WTC11 (cell line): ENCODE data around the gene CDK2AP2. TPM values are rescaled to one million over a fixed set of nuclear protein-coding genes. Genes with fewer than 3 reads are reported as not detected.
"Not testable (repeated sequence)": the region's sequence is repeated elsewhere in the genome, so short reads cannot be mapped to it uniquely, and the experiment has no call there.

Experiments
- ATAC-seq: fragments of 200-7000 bp; cut with Tn5 transposase; 2 replicates; pipeline ENCODE4 v1.10.0; 2021; ENCODE audit warnings: mild to moderate bottlenecking, moderate library complexity
- CTCF ChIA-PET: fragments of 300-600 bp; sonication (Branson Sonifier 250); formaldehyde crosslinking; loops from one replicate; lab custom pipeline; 2021; ENCODE audit warnings: antibody characterized with exemption; lab: Charles Lee
- POLR2A ChIA-PET: fragments of 350-600 bp; sonication (Branson Sonifier 250); formaldehyde crosslinking; loops from one replicate; lab custom pipeline; 2021; ENCODE audit warnings: antibody characterized with exemption; lab: Charles Lee
- DNase-seq: peaks from one replicate; pipeline ENCODE4 v3.0.0; 2021; ENCODE audit warnings: low spot score
- H3K27ac Mint-ChIP-seq: 2 replicates; pipeline ENCODE4 v1.8.0; 2021; ENCODE audit warnings: mixed read lengths
- H3K27me3 Mint-ChIP-seq: 2 replicates; pipeline ENCODE4 v1.8.0; 2021; ENCODE audit warnings: low read depth, mild to moderate bottlenecking, moderate library complexity, mixed read lengths
- H3K36me3 Mint-ChIP-seq: 2 replicates; pipeline ENCODE4 v1.8.0; 2021; ENCODE audit warnings: mixed read lengths
- H3K4me1 Mint-ChIP-seq: 2 replicates; pipeline ENCODE4 v1.8.0; 2022; ENCODE audit warnings: mixed read lengths
- H3K4me3 Mint-ChIP-seq: 2 replicates; pipeline ENCODE4 v1.8.0; 2021; ENCODE audit warnings: mild to moderate bottlenecking, moderate library complexity, mixed read lengths
- H3K9me3 Mint-ChIP-seq: 2 replicates; pipeline ENCODE4 v1.8.0; 2021; ENCODE audit warnings: mixed read lengths
- CREB1 ChIP-seq: sonication (generic); formaldehyde crosslinking; IDR thresholded peaks from 2 replicates; pipeline ENCODE4 v1.8.0; 2023; ENCODE audit warnings: mild to moderate bottlenecking, missing genetic modification reagents
- FOXJ3 ChIP-seq: sonication (generic); formaldehyde crosslinking; IDR thresholded peaks from 2 replicates; pipeline ENCODE4 v1.9.0; 2021; ENCODE audit warnings: missing genetic modification reagents, mild to moderate bottlenecking, borderline replicate concordance
- OVOL2 ChIP-seq: fragments of 250-450 bp; sonication (Bioruptor Pico); IDR thresholded peaks from 2 replicates; pipeline ENCODE4 v1.9.0; 2021; ENCODE audit warnings: mild to moderate bottlenecking, borderline replicate concordance
- RORB ChIP-seq: fragments of 250-450 bp; sonication (Bioruptor Pico); IDR thresholded peaks from 2 replicates; pipeline ENCODE4 v1.9.0; 2021; ENCODE audit warnings: mild to moderate bottlenecking
- total RNA-seq: library from RNA; stranded (reverse); gene quantifications from 3 replicates; pipeline ENCODE4 v1.2.3, GENCODE V29; 2021
- TF ChIP-seq, protein P1 (sequence below): fragments of 250-450 bp; sonication (Bioruptor Pico); IDR thresholded peaks from 2 replicates; pipeline ENCODE4 v1.9.0; 2021; ENCODE audit warnings: mild to moderate bottlenecking, borderline replicate concordance
- TF ChIP-seq, protein P2 (sequence below): sonication (generic); formaldehyde crosslinking; IDR thresholded peaks from 2 replicates; pipeline ENCODE4 v1.8.0; 2023; ENCODE audit warnings: missing genetic modification reagents
- TF ChIP-seq, protein P3 (sequence below): sonication (generic); formaldehyde crosslinking; IDR thresholded peaks from 2 replicates; pipeline ENCODE4 v1.8.1; 2023; ENCODE audit warnings: mild to moderate bottlenecking, missing genetic modification reagents, borderline replicate concordance
- TF ChIP-seq, protein P4 (sequence below): sonication (generic); formaldehyde crosslinking; IDR thresholded peaks from 2 replicates; pipeline ENCODE4 v1.8.0; 2023; ENCODE audit warnings: missing genetic modification reagents, mild to moderate bottlenecking, borderline replicate concordance
- TF ChIP-seq, protein P5 (sequence below): sonication (generic); formaldehyde crosslinking; IDR thresholded peaks from 2 replicates; pipeline ENCODE4 v1.8.1; 2023; ENCODE audit warnings: mild to moderate bottlenecking, missing genetic modification reagents, moderate library complexity
- TF ChIP-seq, protein P6 (sequence below): sonication (generic); formaldehyde crosslinking; IDR thresholded peaks from 2 replicates; pipeline ENCODE4 v1.8.1; 2023; ENCODE audit warnings: mild to moderate bottlenecking, missing genetic modification reagents
- TF ChIP-seq, protein P7 (sequence below): fragments of 250-450 bp; sonication (Bioruptor Pico); IDR thresholded peaks from 2 replicates; pipeline ENCODE4 v2.1.2; 2022; ENCODE audit warnings: mild to moderate bottlenecking, moderate library complexity

Gene CDK2AP2
- total RNA-seq, 1 experiment from 2014 or later = 53.1 TPM

DNA sequence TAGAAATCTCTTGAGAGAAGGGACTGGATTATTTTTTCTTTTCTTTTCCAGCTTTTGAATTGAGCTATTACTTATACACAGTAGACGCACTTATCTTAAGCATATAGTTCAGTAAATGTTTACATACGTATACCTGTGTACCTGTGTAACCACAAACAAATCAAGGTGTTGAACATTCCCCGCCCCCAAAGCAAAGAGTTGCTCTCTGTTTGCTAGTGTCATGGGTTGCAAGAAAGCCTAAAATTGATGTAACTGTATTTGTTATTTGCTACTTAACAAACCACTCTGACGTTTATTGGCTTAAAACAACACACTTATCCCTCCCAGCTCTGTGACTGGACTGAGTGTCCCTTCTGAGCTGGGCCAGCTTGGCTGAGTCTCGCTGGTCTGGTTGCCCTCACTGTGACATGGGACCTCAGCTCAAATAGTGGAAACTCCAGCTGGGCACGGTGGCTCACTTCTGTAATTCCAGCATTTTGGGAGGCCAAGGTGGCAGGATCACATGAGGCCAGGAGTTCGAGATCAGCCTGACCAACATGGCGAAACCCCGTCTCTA is 40.7 kb upstream of the CDK2AP2 start:
- H3K36me3 Mint-ChIP-seq = peaks cover 23% of the 10 kb centered on the region
- POLR2A ChIA-PET = no interaction called here
- H3K9me3 Mint-ChIP-seq = peaks cover 29% of the 10 kb centered on the region
- H3K27ac Mint-ChIP-seq = no peak overlapping the region
- H3K4me3 Mint-ChIP-seq = no peak overlapping the region
- DNase-seq (no peak), ATAC-seq (no peak)
- no peaks in the 10 kb centered on the region for H3K4me1 Mint-ChIP-seq
- TF ChIP-seq, protein P1, sequence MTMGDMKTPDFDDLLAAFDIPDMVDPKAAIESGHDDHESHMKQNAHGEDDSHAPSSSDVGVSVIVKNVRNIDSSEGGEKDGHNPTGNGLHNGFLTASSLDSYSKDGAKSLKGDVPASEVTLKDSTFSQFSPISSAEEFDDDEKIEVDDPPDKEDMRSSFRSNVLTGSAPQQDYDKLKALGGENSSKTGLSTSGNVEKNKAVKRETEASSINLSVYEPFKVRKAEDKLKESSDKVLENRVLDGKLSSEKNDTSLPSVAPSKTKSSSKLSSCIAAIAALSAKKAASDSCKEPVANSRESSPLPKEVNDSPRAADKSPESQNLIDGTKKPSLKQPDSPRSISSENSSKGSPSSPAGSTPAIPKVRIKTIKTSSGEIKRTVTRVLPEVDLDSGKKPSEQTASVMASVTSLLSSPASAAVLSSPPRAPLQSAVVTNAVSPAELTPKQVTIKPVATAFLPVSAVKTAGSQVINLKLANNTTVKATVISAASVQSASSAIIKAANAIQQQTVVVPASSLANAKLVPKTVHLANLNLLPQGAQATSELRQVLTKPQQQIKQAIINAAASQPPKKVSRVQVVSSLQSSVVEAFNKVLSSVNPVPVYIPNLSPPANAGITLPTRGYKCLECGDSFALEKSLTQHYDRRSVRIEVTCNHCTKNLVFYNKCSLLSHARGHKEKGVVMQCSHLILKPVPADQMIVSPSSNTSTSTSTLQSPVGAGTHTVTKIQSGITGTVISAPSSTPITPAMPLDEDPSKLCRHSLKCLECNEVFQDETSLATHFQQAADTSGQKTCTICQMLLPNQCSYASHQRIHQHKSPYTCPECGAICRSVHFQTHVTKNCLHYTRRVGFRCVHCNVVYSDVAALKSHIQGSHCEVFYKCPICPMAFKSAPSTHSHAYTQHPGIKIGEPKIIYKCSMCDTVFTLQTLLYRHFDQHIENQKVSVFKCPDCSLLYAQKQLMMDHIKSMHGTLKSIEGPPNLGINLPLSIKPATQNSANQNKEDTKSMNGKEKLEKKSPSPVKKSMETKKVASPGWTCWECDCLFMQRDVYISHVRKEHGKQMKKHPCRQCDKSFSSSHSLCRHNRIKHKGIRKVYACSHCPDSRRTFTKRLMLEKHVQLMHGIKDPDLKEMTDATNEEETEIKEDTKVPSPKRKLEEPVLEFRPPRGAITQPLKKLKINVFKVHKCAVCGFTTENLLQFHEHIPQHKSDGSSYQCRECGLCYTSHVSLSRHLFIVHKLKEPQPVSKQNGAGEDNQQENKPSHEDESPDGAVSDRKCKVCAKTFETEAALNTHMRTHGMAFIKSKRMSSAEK (CRISPR knock-in tag) = no peak
- H3K27me3 Mint-ChIP-seq = peaks cover 21% of the 10 kb centered on the region
- CTCF ChIA-PET = interaction anchor here (0.6 to 2.3 kb wide), 2 partner anchors 24 to 201 kb away, joined by 3 to 8 read pairs; no protein-coding TSS in a partner anchor

DNA sequence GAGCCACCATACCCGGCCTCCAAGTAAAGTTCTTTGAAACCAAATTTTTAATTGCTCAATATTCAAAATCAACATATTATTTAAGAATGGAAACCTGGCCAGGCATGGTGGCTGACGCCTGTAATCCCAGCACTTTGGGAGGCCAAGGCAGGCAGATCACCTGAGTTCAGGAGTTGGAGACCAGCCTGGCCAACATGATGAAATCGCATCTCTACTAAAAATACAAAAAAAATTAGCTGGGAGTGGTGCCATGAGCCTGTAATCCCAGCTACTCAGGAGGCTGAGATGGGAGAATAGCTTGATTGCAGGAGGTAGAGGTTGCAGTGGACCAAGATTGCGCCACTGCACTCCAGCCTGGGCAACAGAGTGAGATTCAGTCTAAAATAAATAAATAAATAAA is 40.1 kb upstream of the CDK2AP2 start:
- H3K36me3 Mint-ChIP-seq = peaks cover 23% of the 10 kb centered on the region
- ATAC-seq, POLR2A ChIA-PET, H3K4me1 Mint-ChIP-seq, H3K27ac Mint-ChIP-seq, DNase-seq, H3K4me3 Mint-ChIP-seq: not testable (repeated sequence)
- H3K27me3 Mint-ChIP-seq = peaks cover 21% of the 10 kb centered on the region
- peaks cover 29% of the 10 kb centered on the region for H3K9me3 Mint-ChIP-seq
- CTCF ChIA-PET = interaction anchor here (1.2 to 2.3 kb wide), 2 partner anchors 25 to 146 kb away, joined by 3 to 8 read pairs; partner anchors contain the start of gene PPP1CA

DNA sequence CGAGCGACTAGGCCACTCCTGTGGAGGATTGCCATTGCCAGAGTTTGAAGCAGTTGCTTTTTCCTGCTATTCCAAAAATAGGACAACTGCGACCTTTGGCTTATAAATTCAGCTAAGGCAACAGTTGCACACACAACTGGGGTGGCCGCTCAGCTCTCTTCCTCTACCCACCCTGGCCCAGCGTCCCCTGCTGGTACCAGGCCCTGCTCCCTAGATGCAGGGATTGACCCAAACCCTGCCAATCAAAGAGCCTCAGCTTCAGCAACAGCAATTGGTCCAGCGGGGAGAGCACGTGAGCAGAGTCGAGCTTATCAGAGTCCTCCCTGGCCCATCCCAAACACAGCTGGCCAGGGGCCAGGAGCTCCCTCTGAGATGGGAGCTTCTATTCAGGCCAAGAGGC is 37.3 kb upstream of the CDK2AP2 start:
- Mint-ChIP-seq H3K9me3 (peaks cover 8% of the 10 kb centered on the region), H3K27ac (no peak overlapping the region), H3K4me3 (no peak overlapping the region), H3K27me3 (peaks cover 2% of the 10 kb centered on the region), H3K36me3 (peaks cover 6% of the 10 kb centered on the region), H3K4me1 (peaks cover 6% of the 10 kb centered on the region)
- ATAC-seq (peak; percentile 74), DNase-seq (peak; percentile 36)
- CTCF ChIA-PET = interaction anchor here (0.6 to 1.2 kb wide), 11 partner anchors 13 to 209 kb away, joined by 3 to 13 read pairs (median 4); partner anchors contain the start of genes NUDT8 and PPP1CA
- POLR2A ChIA-PET = interaction anchor here (0.7 to 1.0 kb wide), 2 partner anchors 85 to 495 kb away, joined by 3 to 4 read pairs; partner anchors contain the start of gene NUDT8
- TF ChIP-seq, protein P2, sequence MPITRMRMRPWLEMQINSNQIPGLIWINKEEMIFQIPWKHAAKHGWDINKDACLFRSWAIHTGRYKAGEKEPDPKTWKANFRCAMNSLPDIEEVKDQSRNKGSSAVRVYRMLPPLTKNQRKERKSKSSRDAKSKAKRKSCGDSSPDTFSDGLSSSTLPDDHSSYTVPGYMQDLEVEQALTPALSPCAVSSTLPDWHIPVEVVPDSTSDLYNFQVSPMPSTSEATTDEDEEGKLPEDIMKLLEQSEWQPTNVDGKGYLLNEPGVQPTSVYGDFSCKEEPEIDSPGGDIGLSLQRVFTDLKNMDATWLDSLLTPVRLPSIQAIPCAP = no peak
- TF ChIP-seq, protein P3, sequence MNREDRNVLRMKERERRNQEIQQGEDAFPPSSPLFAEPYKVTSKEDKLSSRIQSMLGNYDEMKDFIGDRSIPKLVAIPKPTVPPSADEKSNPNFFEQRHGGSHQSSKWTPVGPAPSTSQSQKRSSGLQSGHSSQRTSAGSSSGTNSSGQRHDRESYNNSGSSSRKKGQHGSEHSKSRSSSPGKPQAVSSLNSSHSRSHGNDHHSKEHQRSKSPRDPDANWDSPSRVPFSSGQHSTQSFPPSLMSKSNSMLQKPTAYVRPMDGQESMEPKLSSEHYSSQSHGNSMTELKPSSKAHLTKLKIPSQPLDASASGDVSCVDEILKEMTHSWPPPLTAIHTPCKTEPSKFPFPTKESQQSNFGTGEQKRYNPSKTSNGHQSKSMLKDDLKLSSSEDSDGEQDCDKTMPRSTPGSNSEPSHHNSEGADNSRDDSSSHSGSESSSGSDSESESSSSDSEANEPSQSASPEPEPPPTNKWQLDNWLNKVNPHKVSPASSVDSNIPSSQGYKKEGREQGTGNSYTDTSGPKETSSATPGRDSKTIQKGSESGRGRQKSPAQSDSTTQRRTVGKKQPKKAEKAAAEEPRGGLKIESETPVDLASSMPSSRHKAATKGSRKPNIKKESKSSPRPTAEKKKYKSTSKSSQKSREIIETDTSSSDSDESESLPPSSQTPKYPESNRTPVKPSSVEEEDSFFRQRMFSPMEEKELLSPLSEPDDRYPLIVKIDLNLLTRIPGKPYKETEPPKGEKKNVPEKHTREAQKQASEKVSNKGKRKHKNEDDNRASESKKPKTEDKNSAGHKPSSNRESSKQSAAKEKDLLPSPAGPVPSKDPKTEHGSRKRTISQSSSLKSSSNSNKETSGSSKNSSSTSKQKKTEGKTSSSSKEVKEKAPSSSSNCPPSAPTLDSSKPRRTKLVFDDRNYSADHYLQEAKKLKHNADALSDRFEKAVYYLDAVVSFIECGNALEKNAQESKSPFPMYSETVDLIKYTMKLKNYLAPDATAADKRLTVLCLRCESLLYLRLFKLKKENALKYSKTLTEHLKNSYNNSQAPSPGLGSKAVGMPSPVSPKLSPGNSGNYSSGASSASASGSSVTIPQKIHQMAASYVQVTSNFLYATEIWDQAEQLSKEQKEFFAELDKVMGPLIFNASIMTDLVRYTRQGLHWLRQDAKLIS (CRISPR knock-in tag) = no peak
- TF ChIP-seq CREB1 (CRISPR knock-in tag) = no peak
- no peak for TF ChIP-seq FOXJ3 (CRISPR knock-in tag)
- no peak for TF ChIP-seq OVOL2
- TF ChIP-seq RORB (CRISPR knock-in tag) = no peak
- TF ChIP-seq, protein P4, sequence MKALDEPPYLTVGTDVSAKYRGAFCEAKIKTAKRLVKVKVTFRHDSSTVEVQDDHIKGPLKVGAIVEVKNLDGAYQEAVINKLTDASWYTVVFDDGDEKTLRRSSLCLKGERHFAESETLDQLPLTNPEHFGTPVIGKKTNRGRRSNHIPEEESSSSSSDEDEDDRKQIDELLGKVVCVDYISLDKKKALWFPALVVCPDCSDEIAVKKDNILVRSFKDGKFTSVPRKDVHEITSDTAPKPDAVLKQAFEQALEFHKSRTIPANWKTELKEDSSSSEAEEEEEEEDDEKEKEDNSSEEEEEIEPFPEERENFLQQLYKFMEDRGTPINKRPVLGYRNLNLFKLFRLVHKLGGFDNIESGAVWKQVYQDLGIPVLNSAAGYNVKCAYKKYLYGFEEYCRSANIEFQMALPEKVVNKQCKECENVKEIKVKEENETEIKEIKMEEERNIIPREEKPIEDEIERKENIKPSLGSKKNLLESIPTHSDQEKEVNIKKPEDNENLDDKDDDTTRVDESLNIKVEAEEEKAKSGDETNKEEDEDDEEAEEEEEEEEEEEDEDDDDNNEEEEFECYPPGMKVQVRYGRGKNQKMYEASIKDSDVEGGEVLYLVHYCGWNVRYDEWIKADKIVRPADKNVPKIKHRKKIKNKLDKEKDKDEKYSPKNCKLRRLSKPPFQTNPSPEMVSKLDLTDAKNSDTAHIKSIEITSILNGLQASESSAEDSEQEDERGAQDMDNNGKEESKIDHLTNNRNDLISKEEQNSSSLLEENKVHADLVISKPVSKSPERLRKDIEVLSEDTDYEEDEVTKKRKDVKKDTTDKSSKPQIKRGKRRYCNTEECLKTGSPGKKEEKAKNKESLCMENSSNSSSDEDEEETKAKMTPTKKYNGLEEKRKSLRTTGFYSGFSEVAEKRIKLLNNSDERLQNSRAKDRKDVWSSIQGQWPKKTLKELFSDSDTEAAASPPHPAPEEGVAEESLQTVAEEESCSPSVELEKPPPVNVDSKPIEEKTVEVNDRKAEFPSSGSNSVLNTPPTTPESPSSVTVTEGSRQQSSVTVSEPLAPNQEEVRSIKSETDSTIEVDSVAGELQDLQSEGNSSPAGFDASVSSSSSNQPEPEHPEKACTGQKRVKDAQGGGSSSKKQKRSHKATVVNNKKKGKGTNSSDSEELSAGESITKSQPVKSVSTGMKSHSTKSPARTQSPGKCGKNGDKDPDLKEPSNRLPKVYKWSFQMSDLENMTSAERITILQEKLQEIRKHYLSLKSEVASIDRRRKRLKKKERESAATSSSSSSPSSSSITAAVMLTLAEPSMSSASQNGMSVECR (CRISPR knock-in tag) = no peak
- TF ChIP-seq, protein P5, sequence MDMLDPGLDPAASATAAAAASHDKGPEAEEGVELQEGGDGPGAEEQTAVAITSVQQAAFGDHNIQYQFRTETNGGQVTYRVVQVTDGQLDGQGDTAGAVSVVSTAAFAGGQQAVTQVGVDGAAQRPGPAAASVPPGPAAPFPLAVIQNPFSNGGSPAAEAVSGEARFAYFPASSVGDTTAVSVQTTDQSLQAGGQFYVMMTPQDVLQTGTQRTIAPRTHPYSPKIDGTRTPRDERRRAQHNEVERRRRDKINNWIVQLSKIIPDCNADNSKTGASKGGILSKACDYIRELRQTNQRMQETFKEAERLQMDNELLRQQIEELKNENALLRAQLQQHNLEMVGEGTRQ = peak; percentile 83
- TF ChIP-seq, protein P6, sequence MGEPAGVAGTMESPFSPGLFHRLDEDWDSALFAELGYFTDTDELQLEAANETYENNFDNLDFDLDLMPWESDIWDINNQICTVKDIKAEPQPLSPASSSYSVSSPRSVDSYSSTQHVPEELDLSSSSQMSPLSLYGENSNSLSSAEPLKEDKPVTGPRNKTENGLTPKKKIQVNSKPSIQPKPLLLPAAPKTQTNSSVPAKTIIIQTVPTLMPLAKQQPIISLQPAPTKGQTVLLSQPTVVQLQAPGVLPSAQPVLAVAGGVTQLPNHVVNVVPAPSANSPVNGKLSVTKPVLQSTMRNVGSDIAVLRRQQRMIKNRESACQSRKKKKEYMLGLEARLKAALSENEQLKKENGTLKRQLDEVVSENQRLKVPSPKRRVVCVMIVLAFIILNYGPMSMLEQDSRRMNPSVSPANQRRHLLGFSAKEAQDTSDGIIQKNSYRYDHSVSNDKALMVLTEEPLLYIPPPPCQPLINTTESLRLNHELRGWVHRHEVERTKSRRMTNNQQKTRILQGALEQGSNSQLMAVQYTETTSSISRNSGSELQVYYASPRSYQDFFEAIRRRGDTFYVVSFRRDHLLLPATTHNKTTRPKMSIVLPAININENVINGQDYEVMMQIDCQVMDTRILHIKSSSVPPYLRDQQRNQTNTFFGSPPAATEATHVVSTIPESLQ (CRISPR knock-in tag) = no peak
- TF ChIP-seq, protein P7, sequence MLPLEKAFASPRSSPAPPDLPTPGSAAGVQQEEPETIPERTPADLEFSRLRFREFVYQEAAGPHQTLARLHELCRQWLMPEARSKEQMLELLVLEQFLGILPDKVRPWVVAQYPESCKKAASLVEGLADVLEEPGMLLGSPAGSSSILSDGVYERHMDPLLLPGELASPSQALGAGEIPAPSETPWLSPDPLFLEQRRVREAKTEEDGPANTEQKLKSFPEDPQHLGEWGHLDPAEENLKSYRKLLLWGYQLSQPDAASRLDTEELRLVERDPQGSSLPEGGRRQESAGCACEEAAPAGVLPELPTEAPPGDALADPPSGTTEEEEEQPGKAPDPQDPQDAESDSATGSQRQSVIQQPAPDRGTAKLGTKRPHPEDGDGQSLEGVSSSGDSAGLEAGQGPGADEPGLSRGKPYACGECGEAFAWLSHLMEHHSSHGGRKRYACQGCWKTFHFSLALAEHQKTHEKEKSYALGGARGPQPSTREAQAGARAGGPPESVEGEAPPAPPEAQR (CRISPR knock-in tag) = no peak
